D721Med (cell line): Measurements from ENCODE around the gene OR52I1.

ENCODE experiments used
- DNase-seq: peaks from one replicate; pipeline ENCODE4 v3.0.0; 2011; ENCODE audit warnings: low spot score; ENCODE audit not compliant: insufficient read length
- FAIRE-seq: peaks from 2 replicates; lab custom pipeline; 2011; peaks lifted over from hg19 to GRCh38; lab: Jason Lieb, UNC
- TF ChIP-seq, protein P1 (sequence below): IDR thresholded peaks from 2 replicates; pipeline ENCODE4 v1.5.1; 2012; ENCODE audit warnings: mild to moderate bottlenecking, control low read depth; ENCODE audit not compliant: insufficient read depth; ENCODE audit errors: missing control alignments

The OR52I1 gene

DNA sequence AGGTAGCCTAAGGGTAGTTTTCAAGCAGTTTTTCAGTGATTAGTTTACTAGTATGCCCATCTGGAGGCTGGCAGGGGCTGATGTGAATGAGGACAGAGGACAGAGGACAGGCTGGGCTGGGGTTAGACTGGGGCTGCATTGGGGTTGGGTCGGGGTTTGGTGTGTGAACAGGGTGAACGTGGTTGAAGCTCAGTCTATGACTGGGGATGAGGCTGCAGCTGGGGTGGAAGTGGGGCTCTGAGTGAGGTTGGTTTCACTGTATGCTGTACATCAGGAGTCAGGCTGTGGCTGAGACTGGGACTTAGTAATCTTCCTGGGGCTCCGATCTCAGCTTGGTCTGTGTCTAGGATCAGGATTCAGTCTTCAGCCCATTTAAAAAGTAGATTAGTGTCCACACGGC, 50.4 kb downstream of the OR52I1 start:
- no peak for DNase-seq
- no peak for FAIRE-seq
- TF ChIP-seq, protein P1, sequence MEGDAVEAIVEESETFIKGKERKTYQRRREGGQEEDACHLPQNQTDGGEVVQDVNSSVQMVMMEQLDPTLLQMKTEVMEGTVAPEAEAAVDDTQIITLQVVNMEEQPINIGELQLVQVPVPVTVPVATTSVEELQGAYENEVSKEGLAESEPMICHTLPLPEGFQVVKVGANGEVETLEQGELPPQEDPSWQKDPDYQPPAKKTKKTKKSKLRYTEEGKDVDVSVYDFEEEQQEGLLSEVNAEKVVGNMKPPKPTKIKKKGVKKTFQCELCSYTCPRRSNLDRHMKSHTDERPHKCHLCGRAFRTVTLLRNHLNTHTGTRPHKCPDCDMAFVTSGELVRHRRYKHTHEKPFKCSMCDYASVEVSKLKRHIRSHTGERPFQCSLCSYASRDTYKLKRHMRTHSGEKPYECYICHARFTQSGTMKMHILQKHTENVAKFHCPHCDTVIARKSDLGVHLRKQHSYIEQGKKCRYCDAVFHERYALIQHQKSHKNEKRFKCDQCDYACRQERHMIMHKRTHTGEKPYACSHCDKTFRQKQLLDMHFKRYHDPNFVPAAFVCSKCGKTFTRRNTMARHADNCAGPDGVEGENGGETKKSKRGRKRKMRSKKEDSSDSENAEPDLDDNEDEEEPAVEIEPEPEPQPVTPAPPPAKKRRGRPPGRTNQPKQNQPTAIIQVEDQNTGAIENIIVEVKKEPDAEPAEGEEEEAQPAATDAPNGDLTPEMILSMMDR = no peak
